Activated CD4-positive, CD25-positive, alpha-beta regulatory T cell treated with anti-CD3 and anti-CD28 coated beads, Interleukin-2, amount 50 U/mL, for 24 hours (primary cell): Measurements from ENCODE around the gene TMPRSS6.

Experiments used
- ATAC-seq, 2 donors: fragments of 150-1000 bp; cut with Tn5 transposase; one replicate each; pipeline ENCODE4 v1.10.0; 2021; ENCODE audit warnings: mild to moderate bottlenecking in 1 of 2, moderate library complexity in 1 of 2

The TMPRSS6 gene

DNA sequence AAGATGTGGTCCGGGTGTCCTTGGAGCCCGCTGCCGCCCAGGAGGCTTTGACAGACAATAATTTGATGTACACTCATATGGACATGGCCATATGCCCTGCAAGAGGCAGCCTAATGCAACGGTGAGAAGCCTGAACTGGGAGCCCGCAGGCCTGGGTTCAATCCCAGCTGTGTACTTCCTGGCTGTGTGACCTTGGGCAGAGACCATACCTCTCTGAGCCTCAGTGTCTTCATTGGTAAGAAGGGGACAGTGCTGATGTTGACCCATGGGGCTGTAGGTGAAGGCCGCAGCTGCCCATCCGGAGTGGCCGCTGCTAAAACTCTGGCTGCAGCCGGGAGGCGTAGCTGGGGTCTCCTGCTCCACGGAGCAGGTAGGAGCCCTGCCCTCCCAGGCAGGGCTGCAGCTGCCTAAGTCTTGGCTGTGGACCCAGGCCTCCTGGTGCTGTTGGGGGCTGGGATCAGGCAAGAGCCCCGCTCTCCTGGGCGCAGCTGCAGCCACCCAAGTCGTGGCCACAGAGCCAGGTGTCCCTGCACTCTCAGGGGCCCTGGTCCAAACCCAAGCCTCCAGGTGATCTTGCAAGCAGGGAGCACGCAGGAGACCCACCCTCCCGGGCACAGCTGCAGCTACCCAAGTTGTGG is 31.3 kb upstream of the TMPRSS6 start:
- ATAC-seq = no peak

DNA sequence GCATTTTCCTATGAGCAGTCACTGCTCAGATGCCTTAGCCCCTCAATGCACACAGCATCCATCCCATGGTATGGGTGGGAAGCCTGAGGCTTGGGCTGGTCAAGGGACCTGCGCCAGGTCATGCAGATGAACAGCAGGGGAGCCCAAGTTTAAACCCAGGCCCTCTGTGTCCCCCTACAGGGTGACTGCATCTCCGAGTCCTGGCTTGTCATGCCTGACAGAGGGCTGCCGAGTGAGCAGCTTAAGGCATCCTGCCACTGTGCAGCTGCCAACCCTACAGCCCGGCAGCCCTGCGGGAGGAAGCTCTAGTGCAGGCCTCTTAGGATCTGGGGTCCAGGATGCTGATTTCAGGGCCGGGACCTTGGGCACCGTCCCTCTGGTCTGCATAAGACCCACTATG is 30.2 kb upstream of the TMPRSS6 start:
- ATAC-seq = no peak

DNA sequence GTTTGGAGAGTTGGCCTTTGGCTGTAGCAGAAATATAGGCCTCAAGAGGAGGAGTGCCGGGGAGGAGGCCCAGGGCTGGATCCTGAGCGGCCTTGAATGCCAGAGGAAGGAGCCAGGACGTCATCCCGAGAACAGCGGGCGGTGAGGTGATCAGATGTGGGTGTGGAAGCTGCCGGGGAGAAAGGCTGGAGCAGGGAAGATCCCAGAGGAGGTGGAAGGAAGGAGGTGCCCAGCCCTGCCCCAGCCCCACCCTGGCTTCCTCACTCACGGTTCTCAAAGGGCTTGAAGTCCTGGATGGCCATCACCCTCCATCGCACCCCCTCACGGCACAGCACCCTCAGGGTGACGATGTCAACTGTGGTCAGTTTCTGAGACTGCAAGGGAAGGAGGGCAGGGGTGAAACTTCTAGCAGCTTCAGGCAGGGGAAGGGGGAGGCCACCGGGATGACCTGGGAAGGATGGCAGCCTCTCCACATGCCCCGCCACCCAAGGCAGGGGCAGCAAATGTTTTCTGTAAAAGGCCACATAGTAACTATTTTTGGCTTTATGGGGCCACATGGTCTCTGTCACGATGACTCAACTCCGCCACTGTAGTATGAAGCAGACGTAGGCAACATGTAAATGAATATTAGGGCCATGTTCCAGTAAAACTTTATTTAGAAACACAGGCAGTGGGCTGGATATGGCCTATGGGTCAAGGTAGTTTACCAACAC is 29.5 kb upstream of the TMPRSS6 start:
- peak; percentile 24 to 29 for ATAC-seq

DNA sequence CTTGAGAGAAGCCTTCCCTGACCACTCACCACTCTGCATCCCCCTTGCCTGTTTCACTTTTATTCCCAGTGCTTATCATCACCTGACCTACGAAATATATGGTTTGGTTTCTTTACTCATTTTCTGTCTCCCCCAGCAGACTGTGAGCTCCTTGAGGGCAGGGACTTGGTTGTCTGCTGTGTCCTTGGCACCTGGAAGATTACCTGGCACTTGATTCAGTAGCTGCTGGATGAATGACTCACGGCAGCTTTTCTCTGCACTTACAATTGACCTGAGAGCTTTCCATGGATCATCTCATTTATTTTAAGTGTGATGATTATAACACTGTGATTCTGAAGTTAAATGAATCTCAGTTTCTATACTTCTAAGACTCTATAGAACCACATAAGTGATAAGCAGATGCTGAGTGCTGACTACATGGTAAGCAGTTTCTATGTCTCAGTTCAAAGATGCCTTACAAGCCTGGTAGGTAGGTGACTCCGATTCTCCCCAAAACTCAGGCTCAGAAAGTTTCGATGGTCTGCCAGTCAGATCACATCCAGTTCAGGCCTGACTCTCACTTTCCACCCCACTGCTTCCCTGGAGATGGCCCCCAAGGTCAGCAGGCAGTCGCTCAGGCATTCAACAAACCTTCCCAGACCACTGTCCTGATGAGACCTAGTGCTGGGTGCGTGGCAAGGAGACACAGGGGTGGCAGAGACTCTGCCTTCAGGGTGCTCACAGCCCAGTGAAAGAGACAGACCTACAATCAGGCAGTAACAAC is 28.6 kb upstream of the TMPRSS6 start:
- peak; percentile 88 for ATAC-seq

DNA sequence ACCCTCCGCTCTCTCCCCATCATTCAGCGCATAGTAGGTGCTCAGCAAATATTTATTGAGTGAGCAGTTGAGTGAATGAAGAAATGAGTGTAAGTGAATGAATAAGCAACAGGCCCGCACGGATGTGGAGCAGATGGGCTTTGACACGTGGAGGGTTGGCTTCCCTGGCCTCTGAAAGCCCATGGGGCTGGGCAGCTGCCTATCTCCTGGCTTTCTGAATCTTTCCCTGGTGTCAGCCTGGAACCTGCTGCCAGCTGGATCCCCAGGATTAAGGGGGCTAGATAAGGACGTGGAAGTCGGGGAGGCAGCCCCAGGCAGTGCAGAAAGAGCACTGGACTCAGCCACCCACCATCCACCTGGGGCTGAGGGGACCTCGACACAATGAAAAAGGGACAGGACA is 27.6 kb upstream of the TMPRSS6 start:
- no peak for ATAC-seq

DNA sequence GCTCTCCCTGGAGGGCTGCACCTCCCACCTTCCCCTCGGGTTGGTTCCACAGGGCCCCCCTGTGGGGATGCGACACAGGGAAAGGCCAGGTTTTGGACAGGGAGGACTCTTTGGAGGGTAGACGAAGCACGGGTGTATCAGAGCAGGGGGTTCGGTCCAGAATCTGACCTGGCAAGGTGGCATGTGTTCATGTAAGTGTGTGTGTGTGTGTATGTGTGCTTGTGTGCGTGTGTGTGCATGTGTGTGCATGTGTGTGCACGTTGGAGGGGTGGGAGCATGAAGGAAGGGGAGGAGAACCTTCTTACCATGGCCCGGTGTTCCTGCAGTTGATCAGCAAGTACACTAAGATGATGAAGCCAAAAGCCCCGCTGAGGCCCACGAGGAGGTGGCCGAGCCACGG is 25.5 kb upstream of the TMPRSS6 start:
- ATAC-seq = no peak

DNA sequence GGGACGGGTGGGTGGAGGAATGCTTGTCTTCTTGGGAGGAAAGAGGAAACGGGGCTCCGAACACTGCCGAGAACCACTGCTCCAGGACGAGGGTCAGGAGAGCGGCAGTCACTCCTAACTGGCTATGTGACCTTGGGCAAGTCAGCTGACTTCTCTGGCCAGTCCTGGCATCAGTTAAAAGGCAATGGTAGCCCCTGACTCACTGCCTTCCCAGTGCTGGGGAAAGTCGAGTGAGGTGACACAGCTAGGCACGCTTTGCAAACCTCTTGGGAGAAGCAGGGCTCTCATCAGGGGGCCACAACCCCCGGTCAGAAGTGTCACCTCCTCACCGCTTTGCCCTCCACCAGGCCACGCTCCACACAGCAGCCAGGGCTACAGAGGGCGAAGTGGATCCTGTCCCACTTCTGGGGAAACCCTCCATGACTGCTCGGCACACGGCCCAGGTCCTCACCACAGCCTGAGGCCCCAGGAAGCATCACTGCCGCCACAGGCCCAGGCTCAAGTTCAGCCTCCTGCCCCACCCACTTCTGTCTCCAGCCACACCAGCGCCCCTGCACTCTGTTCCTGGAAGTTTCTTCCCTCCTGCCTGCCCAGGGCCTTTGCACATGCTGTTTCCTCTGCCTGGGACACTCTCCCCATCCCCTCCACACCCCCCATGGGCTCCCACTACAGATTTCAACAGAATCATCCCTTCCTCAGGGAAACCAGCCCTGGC is 23.9 kb upstream of the TMPRSS6 start:
- ATAC-seq = no peak

DNA sequence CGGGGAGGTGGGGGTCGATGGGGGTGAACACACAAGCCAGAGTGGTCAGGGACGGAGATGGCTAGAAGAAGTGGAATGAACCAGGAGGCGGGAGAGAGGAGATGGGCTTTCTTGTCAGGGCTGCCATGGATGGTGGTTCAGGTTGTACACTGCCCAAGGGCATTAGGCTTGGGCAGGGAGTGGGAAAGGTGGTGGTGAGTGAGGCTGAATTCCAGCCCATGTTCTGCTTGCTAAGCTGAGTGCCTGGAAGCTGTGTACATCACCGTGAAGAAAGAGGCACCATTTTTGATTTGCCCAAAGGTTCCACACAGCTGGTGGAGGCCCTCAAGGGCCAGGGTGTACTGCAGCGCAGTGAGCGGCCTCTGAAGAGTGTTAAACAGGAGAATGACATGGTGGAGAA is 23.3 kb upstream of the TMPRSS6 start:
- ATAC-seq = no peak

DNA sequence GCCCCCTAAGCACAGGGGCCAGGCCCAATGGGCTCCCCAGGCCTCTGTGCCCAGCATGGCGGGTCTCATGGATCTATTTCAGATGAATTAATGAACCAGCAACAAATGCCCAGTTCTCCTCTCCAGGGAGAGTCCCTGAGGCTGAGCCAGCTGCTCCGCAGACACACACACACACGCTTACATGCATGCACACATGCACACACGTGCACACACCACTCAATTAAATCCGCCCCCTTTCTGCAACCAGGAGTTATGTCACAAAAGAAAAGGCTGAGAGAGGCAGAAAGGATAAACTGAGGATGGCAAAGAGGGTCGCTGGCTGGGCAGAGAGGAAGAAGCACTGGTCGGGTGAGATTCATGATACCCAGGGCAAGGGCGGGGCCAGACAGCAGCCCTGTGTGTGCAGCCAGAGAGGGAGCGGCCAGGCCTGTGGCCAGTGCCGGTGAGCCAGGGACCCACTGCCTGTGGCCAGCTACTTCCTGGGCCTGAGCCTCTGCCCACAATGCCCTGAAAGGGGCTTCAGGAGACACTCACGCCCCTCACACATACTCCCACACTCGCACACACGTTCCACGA is 20.4 kb upstream of the TMPRSS6 start:
- no peak for ATAC-seq

DNA sequence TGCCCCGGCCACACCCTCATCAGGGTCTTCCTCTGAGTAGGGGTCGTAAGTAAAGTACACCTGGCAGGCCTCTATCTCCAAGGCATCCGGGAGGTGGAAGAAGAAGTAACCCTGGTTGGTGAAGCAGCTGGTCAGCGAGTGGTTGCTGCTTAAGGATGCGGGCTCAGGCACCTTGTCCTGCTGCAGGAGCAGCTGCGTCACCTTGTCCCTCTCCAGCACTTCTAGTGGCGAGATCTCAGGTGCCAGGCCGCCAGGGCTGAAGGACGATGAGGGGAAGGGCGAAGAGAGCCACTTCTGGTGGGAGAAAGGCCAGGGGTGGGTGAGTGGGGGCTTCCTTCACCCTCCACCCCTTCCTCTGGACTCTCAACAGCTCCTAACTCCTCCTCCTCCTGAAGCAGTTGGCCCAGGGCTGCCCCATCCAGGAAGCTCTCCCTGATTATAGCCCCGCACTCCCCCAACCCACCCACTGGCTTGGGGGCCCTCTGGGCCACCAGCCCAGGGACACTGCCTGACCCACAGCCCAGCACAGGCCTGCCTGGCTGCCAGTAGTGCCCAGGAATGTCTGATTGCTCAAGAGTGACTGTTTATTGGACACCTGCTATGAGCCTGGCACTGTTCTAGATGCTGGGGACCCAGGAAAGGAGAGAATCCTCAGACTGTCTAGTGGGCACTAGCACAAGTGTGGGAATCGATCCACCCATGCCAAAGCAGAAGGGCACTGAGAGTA is 19.2 kb upstream of the TMPRSS6 start:
- no peak for ATAC-seq

DNA sequence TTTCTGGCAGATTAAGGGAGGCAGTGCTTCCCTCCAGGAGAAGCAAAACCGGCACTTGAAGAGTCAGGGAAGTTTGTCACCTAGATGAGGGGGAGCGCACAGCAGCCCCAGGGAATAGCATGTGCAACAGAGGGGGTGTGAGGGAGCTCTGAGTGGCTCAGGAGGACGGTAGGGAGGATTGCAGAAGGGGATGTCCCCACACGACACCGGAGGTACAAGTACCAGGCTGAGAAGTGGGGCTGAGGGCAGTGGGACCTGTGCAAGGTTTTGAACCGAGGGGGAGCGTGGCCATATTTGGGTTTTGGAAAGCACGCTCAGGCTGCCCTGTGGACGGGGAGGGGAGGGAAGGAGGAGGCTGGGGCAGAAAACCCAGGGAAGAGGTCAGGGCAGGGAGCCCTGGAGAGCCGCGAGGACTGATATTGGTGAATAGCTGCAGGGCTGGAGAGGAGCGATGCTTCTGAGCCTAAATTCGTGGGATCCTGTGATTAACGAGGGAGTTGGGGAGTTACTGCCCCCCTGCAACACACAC is 17.9 kb upstream of the TMPRSS6 start:
- ATAC-seq = no peak

DNA sequence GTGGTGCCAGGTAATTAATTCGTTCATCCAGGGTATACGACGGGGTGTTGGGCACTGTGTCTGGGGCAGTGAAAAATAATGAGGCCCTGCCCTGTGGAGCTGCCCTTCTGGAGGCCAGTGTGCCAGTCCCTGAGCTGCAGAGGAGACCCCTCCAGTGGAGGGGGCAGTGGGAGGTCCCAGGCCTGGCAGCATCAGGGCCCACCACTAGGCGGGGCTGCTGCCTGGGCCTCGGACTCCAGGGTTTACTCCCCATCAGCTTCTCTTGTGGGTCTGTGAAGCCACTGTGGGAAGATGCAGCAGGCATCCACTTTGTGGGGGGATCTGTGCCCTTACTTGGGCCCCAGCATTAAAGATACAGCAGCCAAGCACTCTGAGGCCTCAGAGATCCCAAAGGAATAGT is 17.4 kb upstream of the TMPRSS6 start:
- ATAC-seq = no peak

DNA sequence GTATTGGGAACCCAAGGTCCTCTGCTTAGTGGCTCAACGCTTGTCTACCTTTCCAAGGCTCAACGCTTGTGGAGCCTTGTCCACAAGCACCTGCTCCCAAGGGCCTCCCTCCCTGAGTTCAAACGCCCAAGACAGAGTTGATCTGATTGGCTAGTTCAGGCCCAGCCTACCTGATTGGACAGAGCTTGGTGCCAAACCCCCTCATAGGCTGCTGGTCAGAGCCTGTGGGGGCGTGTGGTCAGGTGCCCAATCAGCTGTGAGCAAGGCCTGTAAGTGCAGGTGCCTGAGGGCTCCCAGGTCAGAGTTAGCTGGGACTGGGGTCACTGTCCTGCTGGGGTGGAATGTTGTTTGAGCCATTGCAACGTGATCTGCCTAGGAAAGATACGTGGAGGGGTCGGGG is 16.9 kb upstream of the TMPRSS6 start:
- ATAC-seq = no peak

DNA sequence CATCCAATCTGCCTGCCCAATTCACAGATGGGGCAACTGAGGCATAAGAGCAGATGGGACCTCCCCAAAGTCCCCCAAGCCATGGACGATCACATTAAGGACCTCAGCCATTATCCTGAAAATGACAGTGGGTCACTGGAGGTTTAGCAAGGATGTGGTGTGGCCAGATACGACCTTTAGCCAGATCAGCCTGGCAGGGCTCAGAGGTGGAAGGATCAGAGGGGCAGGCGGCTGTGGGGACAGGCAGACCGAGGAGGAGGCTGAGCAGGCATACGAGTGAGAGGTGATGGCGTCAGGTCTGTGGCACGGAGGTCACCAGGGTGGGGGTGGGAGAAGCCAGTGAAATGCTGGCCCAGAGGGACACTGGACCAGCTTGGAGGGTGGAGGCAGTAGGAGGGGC is 14.1 kb upstream of the TMPRSS6 start:
- no peak for ATAC-seq

DNA sequence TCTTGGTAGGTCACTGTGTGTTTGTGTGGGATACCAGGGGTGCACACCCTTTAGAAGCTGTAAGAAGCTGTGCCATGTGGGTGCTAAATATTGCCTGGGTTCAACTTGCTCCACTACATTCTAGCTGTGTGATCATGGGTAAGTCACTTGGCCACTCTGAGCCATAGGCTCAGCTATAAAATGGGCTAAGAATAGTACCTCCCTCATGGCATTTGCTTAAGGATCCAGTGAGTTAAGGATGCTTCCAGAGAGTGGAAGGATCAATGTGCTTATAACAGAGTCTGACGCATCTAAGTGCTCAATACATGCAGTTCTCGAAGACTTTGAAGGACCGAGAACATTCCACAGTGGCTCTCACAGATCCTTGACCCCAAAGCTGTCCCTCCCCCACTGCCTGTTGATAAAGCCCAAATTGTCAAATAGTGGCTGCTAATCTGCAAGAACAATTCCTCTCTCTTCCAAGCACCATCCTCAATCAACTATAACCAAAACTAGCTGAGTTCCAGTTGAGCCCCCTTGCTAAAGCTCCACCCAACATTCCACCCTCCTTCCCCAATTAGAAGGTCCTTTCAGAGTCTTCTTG is 13.2 kb upstream of the TMPRSS6 start:
- no peak for ATAC-seq

DNA sequence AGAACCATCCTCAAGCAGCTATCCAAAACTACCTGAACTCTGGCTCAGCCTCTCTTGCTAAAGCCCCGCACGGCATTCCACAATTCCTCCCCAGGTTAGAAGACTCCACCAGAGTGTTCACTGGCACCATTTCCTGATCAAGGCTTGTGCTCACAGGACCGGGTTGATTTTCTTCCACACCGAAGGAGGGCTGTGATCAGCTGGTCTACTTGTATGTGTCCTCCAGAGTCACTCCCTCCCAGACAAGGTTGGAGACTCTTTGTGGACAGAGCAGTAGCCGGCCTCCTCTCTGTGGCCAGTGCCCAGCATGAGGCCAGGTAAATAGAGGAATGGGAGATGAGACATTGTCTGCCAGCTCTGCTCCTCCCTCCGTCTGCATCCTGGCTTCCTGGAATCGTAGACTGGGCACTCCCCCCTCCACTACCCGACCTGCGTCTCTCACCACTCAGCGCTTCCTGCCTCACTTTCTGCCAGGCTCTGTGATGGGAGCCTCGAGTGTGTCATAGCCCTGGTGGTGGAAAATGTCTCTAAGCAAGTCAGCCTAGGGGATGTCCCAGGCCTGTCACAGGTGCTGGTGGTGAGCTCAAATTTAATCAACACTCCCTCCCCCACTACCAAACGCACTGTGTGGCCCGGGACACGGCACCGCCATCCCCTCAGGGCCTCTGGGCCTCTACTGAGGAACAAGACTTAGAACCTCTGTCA is 12.5 kb upstream of the TMPRSS6 start:
- peak; percentile 93 to 97 for ATAC-seq

DNA sequence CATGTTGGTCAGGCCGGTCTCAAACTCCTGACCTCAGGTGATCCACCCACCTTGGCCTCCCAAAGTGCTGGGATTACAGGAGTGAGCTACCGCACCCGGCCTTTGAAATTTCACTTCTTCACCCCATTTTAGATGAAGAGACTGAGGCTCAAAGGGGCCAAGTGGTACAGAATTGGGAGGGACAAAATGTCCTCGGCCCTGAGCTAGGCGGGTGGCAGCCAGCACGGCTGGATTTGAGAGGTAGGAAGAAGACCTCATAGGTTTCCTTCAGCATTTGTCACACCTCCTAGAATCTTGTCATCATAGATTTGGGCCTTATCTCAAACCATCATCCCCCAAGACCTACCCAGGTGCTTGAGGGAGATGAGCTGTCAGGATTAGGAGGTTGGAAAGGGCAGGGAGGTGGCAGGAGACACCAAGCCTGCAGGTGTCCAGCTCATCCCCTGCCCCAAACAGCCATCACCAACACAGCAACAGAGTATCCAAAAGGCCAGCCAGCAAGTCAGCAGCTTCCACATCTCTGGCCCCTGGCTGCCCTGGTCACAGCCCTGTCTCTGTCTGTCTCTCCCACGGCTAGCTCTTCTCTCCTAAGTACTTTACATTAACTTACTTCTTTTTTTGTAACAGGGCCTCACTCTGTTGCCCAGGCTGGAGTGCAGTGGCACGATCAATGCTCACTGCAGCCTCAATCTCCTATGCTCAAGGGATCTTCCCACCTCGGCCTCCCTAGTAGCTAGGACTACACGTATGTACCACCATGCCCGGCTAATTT is 11.2 kb upstream of the TMPRSS6 start:
- no peak for ATAC-seq

DNA sequence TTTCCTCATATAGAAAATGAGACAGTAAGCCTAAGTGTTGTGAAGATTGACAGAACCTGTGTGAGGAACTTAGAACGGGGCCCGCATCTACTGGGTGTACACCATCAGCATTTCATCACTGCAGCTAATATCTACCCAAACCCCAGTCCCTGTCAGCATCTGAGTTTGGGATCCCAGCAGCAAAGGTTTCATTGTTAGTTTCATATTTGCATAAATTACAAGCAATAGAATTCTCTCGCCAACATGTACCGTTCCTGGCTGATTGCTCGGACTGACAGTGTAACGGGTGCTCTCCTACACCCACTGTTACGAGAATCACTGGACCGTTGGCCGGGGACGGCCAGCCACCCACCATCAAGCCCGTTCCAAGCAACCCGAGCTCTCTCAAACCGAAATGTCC is 10.4 kb upstream of the TMPRSS6 start:
- ATAC-seq = no peak

DNA sequence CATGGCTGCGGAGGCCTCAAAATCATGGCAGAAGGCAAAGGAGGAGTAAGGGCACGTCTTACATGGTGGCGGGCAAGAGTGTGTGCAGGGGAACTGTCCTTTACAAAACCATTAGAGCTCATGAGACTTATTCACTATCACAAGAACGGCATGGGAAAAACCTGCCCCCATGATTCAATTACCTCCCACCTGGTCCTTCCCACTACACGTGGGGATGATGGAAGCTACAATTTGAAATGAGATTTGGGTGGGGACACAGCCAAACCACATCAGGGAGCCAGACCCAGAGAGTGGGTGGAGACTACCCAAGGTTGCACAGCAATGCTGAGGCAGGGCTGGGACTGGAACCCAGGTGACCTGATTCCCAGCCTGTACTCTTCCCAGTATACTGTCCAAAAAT is 8.6 kb upstream of the TMPRSS6 start:
- no peak for ATAC-seq

DNA sequence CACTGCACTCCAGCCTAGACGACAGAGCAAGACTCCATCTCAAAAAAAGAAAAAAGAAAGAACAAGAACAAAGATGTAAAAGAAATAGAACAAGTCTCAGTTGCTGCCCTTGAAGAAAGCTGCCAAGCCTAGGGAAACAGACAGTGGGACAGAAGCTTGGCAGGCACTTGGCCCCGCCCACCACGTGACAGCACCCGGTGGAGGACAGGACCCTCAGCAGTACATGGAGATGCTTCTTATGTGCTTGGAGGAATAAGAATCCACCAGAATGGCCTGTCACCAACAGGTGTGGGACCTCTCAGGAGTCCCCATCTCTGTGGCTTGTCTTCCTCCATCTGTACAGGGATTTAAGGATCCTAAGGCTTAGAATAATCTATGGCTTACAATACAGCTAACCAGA is 7.6 kb upstream of the TMPRSS6 start:
- ATAC-seq = no peak
